Measurements from ENCODE around the gene ATP2A3. TPM values are rescaled to one million over a fixed set of nuclear protein-coding genes. Genes with fewer than 3 reads are reported as not detected.
"Not testable (repeated sequence)": the region's sequence is repeated elsewhere in the genome, so short reads cannot be mapped to it uniquely, and the experiment has no call there.

Gene ATP2A3
- total and polyA plus RNA-seq, 5 donors = 7.9 to 16.6 (median 14.4) TPM

GRCh38 chr17:3954086-3954485, 10.2 kb downstream of the ATP2A3 start:
- ATAC-seq = no peak
- intact Hi-C loops (cut with DNase I) = no loop called here
- no peak overlapping the region for H3K4me3 ChIP-seq (ENCODE audit: low read length)

DNA sequence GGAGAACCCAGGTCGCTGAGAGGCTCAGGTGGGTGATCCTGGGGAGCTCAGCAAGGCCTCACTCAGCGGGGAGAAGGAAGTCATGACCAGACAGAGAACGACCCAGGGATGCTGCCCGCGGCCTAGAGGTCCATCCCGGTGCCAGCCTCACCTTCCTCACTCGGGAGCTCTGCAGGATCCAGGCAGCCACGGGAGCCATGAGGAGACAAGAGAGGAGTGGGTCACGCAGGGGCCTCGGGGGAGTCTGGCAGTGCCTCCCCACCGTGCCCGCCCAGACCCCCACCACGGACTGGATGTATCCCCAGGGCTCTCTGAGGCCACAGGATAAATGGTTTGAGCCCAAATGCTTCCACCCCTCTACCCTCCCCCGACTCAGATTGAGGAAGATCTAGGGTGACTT, 10.7 kb downstream of the ATP2A3 start:
- 95% methylated on average over 14 of the region's 14 CpGs for WGBS
- Histone ChIP-seq H3K4me1 (ENCODE audit: control insufficient read depth, insufficient read depth, low read length) (no peaks in the 10 kb centered on the region), H3K9me3 (ENCODE audit: control insufficient read depth, low read length) (no peaks in the 10 kb centered on the region), H3K27me3 (ENCODE audit: control insufficient read depth, insufficient read depth) (no peaks in the 10 kb centered on the region), H3K4me3 (ENCODE audit: low read length) (no peak overlapping the region), H3K27ac (ENCODE audit: low read length) (no peak overlapping the region)
- DNase-seq (peak in 2 of 3 donors; percentile 27 to 45), ATAC-seq (no peak)
- intact Hi-C loops (cut with DNase I) = no loop called here

More at GRCh38 chr17:3954086-3954485, 10.2 kb downstream of the ATP2A3 start:
- H3K27ac ChIP-seq (ENCODE audit: low read length) = no peak overlapping the region
- no peaks in the 10 kb centered on the region for H3K9me3 ChIP-seq (ENCODE audit: control insufficient read depth, low read length)
- DNase-seq = peak in 1 of 3 donors; percentile 43
- WGBS = 95% methylated on average over 10 of the region's 10 CpGs
- H3K4me1 ChIP-seq (ENCODE audit: control insufficient read depth, insufficient read depth, low read length) = no peaks in the 10 kb centered on the region
- no peaks in the 10 kb centered on the region for H3K27me3 ChIP-seq (ENCODE audit: control insufficient read depth, insufficient read depth)

- intact Hi-C loops (cut with DNase I) = no loop called here
- H3K9me3 ChIP-seq (ENCODE audit: control insufficient read depth, low read length) = no peaks in the 10 kb centered on the region
- ATAC-seq (no peak), DNase-seq (peak in 1 of 3 donors; percentile 10)
- no peak overlapping the region for H3K27ac ChIP-seq (ENCODE audit: low read length)
- no peak overlapping the region for H3K4me3 ChIP-seq (ENCODE audit: low read length)
- no peaks in the 10 kb centered on the region for H3K4me1 ChIP-seq (ENCODE audit: control insufficient read depth, insufficient read depth, low read length)
- H3K27me3 ChIP-seq (ENCODE audit: control insufficient read depth, insufficient read depth) = no peaks in the 10 kb centered on the region
- WGBS = 97% methylated on average over 14 of the region's 14 CpGs
Observed at GRCh38 chr17:3952186-3952585, 12.1 kb downstream of the ATP2A3 start.

GRCh38 chr17:3951420-3951819, 12.8 kb downstream of the ATP2A3 start:
- ATAC-seq = no peak
- 92% methylated on average over 16 of the region's 16 CpGs for WGBS
- Histone ChIP-seq H3K4me3 (ENCODE audit: low read length) (no peak overlapping the region), H3K4me1 (ENCODE audit: control insufficient read depth, insufficient read depth, low read length) (no peaks in the 10 kb centered on the region), H3K9me3 (ENCODE audit: control insufficient read depth, low read length) (no peaks in the 10 kb centered on the region), H3K27me3 (ENCODE audit: control insufficient read depth, insufficient read depth) (no peaks in the 10 kb centered on the region), H3K27ac (ENCODE audit: low read length) (no peak overlapping the region)
- DNase-seq = peak in 1 of 3 donors; percentile 43
- intact Hi-C loops (cut with DNase I) = no loop called here

DNA sequence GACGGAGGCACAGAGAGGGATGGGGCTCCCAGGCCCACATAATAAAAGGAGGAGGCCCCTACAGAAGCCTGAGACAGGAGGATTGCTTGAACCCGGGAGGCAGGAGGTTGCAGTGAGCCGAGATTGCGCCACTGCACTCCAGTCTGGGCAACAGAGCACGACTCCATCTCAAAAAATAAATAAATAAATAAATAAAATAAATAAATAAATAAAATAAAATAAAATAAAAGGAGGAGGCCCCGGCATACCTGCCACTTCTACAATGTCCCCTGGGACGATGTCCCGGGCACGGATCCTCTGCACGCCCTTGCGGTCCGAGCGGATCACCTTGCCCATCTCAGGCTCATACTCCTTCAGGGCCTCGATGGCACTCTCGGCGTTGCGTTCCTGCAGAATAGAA, 13.2 kb downstream of the ATP2A3 start:
- Histone ChIP-seq H3K27me3 (ENCODE audit: control insufficient read depth, insufficient read depth) (no peaks in the 10 kb centered on the region), H3K9me3 (ENCODE audit: control insufficient read depth, low read length) (no peaks in the 10 kb centered on the region), H3K27ac (ENCODE audit: low read length) (no peak overlapping the region), H3K4me3 (ENCODE audit: low read length) (no peak overlapping the region), H3K4me1 (ENCODE audit: control insufficient read depth, insufficient read depth, low read length) (no peaks in the 10 kb centered on the region)
- DNase-seq (peak in 1 of 3 donors; percentile 13), ATAC-seq (no peak)
- 96% methylated on average over 17 of the region's 17 CpGs for WGBS
- intact Hi-C loops (cut with DNase I) = no loop called here

DNA sequence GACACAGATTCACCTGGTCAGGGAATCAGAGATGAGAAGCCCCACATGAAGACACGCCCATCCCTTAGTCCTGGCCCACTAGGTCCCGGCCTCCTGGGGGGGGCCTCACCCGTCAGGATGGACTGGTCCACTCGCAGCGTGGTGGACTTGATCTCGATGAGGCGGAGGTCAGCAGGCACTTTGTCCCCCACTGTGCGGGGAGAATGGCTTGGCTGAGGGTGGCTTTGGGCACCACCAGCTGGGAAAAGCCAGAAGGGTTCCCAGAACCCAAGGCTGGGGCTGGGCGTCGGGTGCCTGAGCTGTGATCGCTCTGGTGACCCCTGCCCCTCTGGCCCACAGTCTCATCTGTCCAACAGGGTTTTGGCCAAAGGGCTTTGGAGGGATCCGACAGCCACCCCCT, 13.7 kb downstream of the ATP2A3 start:
- H3K4me1 ChIP-seq (ENCODE audit: control insufficient read depth, insufficient read depth, low read length) = no peaks in the 10 kb centered on the region
- H3K4me3 ChIP-seq (ENCODE audit: low read length) = no peak overlapping the region
- ATAC-seq (no peak), DNase-seq (peak in 1 of 3 donors; percentile 55)
- H3K9me3 ChIP-seq (ENCODE audit: control insufficient read depth, low read length) = no peaks in the 10 kb centered on the region
- intact Hi-C loops (cut with DNase I) = no loop called here
- no peak overlapping the region for H3K27ac ChIP-seq (ENCODE audit: low read length)
- WGBS = 96% methylated on average over 12 of the region's 12 CpGs
- no peaks in the 10 kb centered on the region for H3K27me3 ChIP-seq (ENCODE audit: control insufficient read depth, insufficient read depth)

DNA sequence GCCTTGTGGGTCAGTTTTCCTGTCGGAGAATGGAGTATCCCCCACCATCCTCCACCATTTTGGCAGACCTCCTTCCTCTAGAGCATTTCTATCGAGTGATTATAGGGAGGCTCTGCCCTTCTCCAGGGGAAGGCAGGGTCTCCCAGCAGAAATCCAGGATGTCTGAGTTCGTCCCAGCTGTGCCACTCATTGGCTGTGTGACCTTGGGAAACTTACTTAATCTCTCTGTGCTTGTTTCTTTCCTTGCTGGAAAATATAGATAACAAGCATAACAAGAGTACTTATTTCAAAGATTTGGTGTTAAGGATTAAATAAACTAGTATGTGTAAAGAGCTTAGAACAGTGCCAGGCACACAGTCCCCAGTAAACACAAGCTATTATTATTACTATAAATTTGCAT, 14.8 kb downstream of the ATP2A3 start:
- no peak for DNase-seq
- no peak for ATAC-seq
- Histone ChIP-seq H3K4me3 (ENCODE audit: low read length) (no peak overlapping the region), H3K27me3 (ENCODE audit: control insufficient read depth, insufficient read depth) (no peaks in the 10 kb centered on the region), H3K4me1 (ENCODE audit: control insufficient read depth, insufficient read depth, low read length) (no peaks in the 10 kb centered on the region), H3K27ac (ENCODE audit: low read length) (no peak overlapping the region), H3K9me3 (ENCODE audit: control insufficient read depth, low read length) (no peaks in the 10 kb centered on the region)
- WGBS = 85% methylated on average over 3 of the region's 3 CpGs
- intact Hi-C loops (cut with DNase I) = no loop called here

- H3K27me3 ChIP-seq (ENCODE audit: control insufficient read depth, insufficient read depth); ATAC-seq; H3K4me1 ChIP-seq (ENCODE audit: control insufficient read depth, insufficient read depth, low read length); H3K4me3 ChIP-seq (ENCODE audit: low read length); H3K9me3 ChIP-seq (ENCODE audit: control insufficient read depth, low read length); intact Hi-C loops (cut with DNase I); H3K27ac ChIP-seq (ENCODE audit: low read length): not testable (repeated sequence)
- peak in 2 of 3 donors; percentile 14 to 22 for DNase-seq
- 96% methylated on average over 3 of the region's 3 CpGs for WGBS
Observed at GRCh38 chr17:3948551-3948950, 15.7 kb downstream of the ATP2A3 start.

- DNase-seq (peak in 2 of 3 donors; percentile 36 to 47), ATAC-seq (no peak)
- Histone ChIP-seq H3K27me3 (ENCODE audit: control insufficient read depth, insufficient read depth) (no peaks in the 10 kb centered on the region), H3K4me3 (ENCODE audit: low read length) (no peak overlapping the region), H3K9me3 (ENCODE audit: control insufficient read depth, low read length) (no peaks in the 10 kb centered on the region), H3K27ac (ENCODE audit: low read length) (no peak overlapping the region), H3K4me1 (ENCODE audit: control insufficient read depth, insufficient read depth, low read length) (no peaks in the 10 kb centered on the region)
- WGBS = 94% methylated on average over 43 of the region's 43 CpGs
- intact Hi-C loops (cut with DNase I) = no loop called here
Observed at GRCh38 chr17:3947318-3947810, 16.9 kb downstream of the ATP2A3 start.

DNA sequence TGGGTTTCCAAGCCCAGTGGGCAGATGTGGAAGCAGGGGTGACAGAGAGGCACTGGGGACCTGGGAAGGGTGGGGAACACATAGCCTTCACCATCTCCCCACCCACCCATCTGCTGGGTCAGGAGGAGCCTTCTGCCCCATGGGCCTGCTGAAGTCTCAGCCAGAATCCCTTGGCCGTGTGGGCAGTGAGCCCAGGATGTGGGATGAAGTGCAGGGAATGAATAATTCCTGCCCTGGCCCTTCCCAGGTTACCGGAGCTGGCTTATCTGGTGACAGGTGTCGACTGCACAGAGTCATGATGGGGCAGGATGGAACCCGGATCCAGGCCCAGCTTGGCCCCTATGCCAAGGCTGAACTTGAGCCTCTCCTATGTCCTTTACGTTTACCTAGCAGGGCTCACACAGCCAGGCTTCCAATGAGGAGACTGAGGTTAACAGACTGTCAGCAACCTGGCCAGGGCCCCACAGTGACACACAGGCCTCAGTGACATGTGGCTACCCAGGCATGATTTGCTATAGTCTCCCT, 17.5 kb downstream of the ATP2A3 start:
- peak in 2 of 3 donors; percentile 16 to 40 for DNase-seq
- Histone ChIP-seq H3K27me3 (ENCODE audit: control insufficient read depth, insufficient read depth) (no peaks in the 10 kb centered on the region), H3K4me3 (ENCODE audit: low read length) (no peak overlapping the region), H3K9me3 (ENCODE audit: control insufficient read depth, low read length) (no peaks in the 10 kb centered on the region), H3K4me1 (ENCODE audit: control insufficient read depth, insufficient read depth, low read length) (no peaks in the 10 kb centered on the region), H3K27ac (ENCODE audit: low read length) (no peak overlapping the region)
- intact Hi-C loops (cut with DNase I) = no loop called here
- ATAC-seq = no peak
- WGBS = 65% methylated on average over 5 of the region's 5 CpGs

DNA sequence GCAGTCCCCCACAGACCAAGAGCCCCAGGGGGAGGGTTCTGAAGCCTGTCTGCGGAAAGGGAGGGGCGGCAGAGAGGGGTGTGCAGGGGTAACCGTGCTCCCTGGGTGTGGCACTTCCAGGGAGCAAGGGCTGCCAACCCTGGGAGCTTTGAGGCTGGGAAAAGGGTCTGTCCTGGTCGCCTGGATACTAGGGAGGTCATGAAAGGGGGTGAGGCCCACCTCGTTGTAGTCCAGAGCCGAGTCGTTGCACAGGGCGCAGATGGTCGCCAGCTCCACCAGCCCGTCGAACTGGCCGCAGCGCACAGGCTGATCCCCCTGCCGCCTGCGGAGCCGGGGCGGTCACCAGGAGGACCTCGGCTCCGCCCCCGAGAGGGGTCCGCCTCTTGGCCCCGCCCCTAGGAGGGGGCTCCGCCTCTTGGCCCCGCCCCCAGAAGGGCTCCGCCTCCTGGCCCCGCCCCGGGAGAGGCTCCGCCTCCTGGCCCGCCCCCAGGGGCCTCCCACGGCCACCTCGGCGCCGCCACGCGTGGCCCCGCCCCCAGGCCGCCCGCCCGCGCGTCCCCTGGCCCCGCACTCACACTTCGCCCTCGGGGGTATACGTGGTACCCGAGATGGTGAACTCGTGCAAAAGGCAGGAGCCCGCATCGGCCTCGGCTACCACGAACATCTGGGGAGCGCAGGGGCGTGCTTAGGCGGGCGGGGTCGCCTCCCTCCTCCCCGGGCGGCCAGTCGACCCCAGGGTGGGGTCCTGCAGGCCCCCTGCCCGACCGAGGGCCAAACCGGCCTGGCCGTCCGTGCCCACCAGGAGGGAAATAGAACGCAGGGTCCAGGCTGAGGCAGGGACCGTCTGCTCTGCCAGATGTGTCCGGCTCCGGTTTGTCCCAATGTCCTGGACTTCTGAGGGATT, 19.5 kb downstream of the ATP2A3 start:
- DNase-seq = peak; percentile 73 to 93 (median 88)
- WGBS = 30% methylated on average over 68 of the region's 68 CpGs
- ATAC-seq = peak; percentile 92 to 94
- no peaks in the 10 kb centered on the region for H3K4me1 ChIP-seq (ENCODE audit: control insufficient read depth, insufficient read depth, low read length)
- H3K27ac ChIP-seq (ENCODE audit: low read length) = peak overlapping the region; percentile 13
- H3K9me3 ChIP-seq (ENCODE audit: control insufficient read depth, low read length) = no peaks in the 10 kb centered on the region
- H3K4me3 ChIP-seq (ENCODE audit: low read length) = peak overlapping the region; percentile 35
- intact Hi-C loops (cut with DNase I) = no loop called here
- no peaks in the 10 kb centered on the region for H3K27me3 ChIP-seq (ENCODE audit: control insufficient read depth, insufficient read depth)
